Medulla oblongata (tissue), 1 donor: Measurements from ENCODE around the gene MED13.
A peak's percentile ranks its signal among the peaks of the same experiment; 100 is the strongest.
"Not testable (repeated sequence)": the region's sequence is repeated elsewhere in the genome, so short reads cannot be mapped to it uniquely, and the experiment has no call there.

Experiments used
- DNase-seq: peaks from one replicate; pipeline ENCODE4 v3.0.0-alpha.2; 2015; ENCODE audit errors: extremely low spot score

Gene MED13

DNA sequence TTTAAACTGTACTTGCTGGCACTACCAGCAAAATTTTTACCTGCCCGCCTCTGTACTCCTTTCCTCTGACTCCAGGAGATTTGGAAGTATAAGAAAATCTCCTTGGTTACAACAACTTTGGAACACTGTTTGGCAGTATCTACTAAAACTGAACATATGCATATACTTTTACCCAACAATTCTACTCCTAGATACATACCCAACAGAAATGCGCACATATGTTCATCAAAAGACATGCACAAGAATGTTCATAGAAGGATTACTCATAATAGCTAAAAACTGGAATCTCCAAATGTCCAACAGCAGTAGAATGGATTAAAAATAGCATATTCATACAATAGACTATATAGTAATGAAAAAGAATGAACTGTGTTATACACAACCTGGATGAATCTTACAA lies 21.7 kb upstream of the MED13 start:
- DNase-seq, result no peak

DNA sequence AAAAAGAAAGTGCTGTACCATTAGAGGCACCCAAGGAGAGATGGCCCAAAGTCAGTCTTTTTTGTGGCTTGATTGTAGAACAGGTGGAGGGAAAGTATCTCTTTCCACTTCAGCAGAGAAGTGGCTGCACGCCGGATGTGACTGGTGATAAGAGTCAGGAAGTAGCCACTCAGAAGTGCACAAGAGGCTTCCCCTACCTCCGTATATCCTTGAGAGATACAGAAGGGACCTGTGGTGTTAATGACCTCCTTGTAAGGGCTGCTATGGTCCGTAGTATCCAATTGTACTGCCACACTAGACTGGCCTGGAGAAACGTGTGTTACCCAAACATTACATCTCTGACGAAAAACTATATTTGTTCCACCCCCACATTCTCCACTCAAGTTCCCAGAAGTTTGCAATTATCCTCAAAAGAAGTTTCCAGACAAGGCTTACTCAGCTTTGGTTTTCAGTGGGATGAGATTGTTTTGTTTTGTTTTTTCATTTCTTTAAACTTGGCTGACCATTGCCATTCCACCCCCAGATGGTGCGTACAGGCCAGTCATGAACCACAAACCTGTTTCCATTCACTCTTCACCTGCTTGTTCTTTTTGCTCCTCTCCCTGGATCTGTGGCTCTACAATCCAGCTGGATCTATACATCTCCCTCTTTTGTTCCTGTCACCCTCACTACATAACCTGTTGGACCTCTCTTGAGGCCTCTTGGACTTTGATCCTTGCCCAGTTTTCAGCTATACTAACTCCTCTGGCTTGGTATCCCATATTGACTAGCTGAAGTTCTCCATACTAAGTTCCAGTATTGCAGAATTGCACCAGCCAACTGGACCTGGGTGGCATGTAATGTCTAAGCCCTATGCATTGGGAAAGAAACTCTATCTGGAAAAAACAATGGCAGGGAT lies 20.7 kb upstream of the MED13 start:
- no peak for DNase-seq

DNA sequence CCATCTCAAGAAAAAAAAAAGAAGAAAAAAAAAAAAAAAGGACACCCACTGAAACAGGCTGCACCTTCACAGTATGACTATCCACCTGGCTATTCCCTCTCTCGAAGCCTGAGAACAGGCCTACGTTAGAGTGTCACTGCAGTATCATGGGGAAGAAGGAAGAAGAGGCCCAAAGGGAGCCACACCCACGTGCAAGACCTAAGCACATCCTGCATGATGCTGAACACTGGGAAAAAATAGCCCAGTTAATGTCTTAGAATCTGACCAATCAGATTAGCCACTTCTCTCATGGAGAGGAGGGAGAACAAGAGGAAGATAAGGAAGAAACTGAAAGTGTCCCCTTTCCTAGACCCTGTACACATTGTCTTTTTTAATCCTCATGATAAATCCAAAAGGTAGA lies 19.5 kb upstream of the MED13 start:
- DNase-seq, result no peak

DNA sequence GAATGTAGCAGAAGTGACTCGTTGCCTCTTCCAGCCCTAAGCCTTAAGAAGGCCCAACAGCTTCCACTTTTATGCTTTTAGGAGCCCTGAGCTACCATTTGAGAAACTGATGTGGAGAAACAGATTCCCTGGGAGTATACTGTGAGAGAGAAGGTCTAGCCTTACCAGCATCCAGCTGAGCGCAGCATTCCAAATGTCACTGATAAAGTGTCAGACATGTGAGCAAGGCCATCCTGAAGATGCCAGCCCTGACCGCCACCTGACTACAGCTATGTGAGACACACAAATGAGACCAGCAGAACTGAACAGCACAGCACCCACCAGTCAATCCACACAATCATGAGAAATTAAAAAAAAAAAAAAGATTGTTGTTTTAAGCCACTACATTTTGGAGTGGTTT lies 18.6 kb upstream of the MED13 start:
- no peak for DNase-seq

DNA sequence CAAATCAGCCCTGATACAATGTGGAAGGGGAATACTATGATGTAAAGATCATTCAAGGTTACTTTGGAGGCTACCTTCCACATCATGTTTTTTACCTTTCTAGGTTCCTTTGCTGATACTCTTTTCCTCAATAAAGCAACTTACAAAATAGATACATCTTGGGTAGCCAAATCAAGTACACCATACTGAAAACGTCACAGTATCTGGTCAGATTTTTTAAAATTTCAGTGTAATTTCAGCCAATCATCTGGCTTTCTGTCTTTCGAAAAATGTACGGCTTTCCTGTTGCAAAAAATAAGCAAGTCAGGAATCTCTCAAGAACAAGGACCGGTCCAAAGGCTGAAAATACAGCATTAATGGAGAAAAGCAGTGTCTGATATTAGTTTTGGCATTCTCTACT lies 15.6 kb upstream of the MED13 start:
- no peak for DNase-seq

DNA sequence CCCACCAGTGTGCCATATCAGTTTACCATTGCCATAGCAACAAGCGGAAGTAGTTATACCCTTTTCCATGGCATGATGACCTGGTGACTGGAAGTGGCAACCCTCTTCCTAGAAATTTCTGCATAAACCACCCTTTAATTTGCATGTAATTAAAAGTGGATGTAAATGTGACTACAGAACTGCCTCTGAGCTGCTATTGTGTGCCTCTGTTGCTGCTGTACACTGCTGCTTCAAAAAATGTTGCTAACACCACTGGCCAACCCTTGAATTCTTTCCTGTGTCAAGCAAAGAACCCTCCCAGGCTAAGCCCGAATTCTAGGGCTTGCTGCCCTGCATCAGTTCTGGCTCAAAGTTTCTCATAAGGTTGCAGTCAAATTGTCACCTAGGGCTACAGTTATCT lies 12.9 kb upstream of the MED13 start:
- DNase-seq, result no peak

DNA sequence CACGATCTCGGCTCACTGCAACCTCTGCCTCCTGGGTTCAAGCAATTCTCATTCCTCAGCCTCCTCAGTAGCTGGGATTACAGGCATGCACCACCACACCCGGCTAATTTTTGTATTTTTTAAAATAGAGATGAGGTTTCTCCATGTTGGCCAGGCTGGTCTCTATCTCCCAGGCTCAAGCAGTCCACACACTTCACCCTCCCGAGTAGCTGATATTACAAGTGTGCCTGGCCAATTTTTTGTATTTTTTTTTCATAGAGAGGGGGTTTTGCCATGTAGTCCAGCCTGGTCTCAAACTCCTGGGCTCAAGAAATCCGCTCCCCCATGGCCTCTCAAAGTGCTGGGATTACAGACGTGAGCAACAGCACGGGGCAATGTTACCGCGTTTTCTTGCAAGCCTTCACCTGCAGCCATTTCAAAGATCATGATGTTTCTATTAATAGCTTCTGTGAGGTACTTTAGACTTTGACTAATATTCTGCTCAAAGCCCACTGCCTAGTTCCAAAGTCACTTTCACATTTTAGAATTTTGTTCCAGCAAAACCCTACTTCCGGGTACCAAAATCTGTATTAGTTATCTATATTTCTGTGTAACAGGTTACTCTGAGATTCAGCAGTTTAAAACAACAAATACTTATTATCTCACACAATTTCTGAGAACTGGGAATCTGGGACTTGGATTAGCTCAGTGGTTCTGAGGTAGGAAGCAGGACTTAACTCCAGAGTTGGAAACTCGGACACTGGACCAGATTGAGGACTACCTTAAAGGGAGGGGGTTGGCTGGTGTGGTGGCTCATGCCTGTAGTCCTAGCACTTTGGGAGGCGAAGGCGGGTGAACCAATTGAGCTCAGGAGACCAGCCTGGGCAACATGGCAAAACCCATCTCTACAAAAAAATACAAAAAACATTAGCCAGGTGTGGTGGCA lies 12.0 kb upstream of the MED13 start:
- no peak for DNase-seq

DNA sequence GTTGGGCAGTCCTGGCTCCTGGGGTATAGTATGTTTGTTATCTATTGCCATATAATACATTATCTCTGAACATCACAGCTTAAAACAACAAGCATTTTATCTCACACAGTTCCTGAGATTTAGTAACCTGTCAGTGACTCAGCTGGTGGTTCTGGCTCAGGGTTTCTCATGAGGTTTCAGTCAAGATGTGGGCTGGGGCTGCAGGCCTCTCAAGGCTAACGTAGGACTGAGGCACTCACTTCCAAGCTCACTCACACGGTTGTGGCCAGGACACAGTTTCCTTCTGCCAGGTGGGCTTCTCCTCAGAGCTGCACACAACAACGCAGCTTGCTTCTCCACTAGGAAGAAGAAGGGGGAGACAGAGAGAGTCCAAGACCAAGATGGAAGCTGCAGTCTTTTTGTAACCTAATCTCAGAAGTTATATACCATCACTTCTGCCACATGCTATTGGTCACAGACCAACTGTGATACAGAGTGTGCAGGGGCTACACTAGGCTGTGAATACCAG lies 10.3 kb upstream of the MED13 start:
- DNase-seq, result no peak

DNA sequence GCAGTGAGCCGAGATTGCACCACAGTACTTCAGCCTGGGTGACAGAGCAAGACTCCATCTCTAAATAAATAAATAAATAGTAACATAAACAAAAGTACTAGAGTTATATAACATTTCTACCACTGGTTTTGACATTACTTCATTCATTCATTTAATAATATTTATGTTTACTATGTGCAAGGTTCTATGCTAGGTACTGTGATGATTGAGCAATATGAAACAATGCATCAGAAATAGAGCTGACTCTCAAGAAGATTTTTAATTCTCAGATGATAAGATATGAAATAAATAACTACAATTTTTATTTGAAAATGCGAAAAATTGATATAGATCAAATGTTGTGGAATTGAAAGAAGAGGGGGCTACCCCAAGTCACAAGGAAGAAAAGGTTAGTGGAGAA lies 8.9 kb upstream of the MED13 start:
- no peak for DNase-seq

DNA sequence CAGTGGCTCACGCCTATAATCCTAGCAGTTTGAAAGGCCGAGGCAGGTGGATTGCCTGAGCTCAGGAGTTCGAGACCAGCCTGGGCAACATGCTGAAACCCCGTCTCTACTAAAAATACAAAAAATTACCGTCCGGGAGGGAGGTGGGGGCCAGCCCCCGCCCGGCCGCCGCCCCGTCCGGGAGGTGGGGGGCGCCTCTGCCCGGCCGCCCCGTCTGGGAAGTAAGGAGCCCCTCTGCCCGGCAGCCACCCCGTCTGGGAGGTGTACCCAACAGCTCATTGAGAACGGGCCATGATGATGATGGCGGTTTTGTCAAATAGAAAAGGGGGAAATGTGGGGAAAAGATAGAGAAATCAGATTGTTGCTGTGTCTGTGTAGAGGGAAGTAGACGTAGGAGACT lies 7.8 kb upstream of the MED13 start:
- DNase-seq, result not testable (repeated sequence)

DNA sequence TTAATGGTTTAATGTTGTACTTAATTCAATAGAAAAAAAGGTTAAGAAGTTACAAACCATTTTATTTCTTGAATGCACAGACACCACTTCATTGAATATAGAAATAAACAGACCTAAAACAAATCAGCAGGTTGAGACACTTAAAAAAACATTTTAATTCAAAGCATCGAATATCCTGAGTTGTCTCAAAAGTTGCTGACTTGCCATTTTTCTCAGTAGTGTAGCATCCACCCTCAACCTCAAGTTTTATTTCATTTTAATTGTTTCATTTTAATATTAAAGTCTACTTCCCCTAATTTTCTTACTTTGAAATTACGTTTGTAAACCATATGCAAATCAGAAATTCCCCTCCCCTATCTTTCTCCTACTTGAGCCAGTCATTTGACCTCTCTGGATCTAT lies 5.8 kb upstream of the MED13 start:
- DNase-seq, result no peak

DNA sequence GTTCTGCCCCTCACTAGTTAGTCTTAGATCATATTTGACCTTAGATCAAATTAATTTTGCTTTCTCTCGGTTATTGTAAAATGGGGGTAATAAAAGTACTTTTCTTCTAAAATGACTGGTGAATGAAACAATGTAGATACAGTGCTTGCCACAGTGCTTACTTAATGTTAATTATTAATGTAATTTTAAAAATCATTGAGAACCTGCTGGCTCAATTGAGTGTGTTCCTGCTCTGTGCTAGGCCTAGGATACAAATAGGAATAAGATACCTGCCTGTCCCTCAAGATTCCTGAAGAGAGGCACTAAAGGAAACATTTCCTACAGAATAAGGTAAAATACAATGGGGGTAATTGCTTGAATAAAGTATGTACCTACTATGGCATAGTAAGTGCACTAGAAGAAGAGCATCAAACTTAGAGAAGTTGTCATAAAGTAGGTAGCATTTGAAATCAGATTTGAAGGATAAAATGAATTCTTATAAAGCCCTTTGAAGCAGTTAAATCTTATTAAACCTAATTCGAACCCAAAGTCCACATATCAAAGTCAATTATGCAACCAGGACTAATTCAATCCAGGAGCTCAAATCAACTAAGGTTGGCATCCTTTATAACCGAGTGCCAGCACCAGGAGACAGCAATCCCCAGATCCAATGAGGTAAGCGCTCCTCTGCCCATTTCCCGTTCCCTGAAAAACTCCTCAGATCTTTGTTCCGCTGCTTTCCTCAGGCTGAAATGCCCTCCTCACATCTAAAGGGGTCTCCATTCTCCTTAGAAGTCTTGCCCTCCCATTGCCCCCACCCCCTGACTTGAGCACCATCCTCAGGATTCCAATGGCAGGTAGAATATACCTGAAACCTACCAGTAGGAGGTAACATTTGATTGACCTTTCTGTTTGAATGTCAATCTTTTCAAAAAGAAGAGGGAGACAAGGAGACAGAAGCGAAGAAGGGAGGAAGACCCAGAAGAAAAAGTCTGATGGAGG lies 2.4 kb upstream of the MED13 start:
- no peak for DNase-seq

DNA sequence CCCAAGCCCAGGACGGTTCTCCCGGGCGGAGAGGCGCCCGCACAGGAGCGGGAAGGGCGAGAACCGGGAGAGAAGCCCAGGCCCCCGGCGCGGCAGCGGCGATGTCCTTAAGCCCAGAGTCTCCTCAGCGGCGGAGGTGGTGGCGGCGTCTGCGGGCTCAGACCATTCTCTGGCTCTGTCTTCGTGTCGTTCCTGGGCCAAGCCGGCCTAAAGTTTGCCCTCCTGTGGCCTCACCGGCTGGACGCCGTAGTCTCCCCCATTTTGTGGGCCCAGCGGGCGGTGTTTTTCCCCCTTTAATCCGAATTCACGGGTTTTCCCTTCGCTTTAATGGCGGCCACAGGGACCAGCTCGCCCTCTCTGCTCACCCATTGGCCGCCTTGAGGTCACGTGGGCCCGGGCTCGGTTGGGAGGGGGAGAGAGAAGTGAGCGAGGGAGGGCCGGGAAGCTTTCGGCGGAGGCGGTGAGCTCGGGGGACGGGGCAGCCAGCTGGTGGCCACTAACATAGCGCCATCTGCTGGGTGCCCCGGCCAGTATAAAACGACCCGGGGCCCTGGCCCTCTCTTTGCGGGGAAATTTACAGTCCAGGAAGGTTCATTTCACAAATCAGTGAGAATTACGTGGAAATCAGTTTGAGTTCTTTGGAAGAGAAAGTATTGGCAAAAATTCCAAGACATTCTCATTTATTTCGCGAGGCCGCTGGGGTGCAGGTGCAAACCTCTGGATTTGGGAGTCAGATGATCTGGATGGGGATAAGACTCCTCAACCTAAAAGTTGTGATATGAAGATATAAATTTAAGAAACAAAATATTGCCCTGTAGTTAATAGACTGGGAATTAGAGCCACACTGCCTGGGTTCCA lies 762 bp upstream of the MED13 start:
- DNase-seq, result peak; percentile 99

DNA sequence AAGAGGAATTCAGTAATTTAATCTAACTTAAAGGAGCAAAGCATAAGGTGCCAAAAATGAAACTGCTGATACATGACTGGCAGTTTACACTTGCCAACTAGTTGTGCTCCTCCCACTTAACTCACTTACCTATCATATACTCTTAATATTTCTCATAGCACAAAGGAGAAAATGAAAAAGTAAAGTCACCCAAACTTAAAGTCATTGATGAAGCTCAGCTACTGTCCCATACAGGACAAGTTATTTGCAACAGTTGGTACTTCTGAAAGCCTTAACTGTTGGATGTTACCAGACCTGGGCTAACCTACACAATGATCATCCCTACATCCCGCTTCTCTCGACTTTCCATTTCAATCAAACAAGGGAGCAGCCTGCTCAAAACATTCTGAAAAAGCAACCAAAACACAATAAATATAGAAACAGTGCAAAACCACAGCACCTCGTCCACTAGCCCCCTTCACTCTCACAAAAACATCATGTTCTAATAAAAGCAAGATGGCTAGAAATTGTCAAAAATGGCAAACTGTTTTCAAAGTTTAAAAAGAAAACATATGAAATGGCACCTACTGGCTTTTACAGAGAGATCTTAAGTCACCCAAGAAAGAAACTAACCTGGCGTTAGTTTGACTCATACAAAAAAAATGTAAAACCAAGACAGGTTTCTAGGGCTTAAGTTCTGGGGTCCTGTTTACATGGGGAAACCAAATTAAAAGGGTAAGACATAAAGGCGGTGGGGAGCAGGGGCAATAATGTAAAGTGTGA lies 868 bp downstream of the MED13 start:
- DNase-seq, result peak; percentile 27

DNA sequence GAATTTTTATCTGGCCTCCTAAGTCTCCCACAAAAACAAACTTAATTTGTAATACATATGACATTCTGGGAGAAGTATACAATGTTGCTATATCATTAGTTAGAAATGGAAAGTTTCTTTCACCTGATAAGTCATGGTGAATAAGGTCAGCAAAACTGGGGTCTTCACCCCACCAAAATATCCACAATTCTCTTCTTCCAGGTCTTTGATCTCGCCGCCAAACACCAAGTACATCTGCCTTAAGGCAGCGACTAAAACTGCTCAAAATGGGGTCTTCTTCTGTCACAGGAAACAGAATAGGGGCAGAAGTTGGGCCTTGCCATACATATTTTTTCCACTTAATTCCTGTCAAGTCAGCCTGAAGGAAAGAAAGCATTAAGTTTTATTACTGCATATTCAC lies 2.1 kb downstream of the MED13 start:
- peak; percentile 7 for DNase-seq

DNA sequence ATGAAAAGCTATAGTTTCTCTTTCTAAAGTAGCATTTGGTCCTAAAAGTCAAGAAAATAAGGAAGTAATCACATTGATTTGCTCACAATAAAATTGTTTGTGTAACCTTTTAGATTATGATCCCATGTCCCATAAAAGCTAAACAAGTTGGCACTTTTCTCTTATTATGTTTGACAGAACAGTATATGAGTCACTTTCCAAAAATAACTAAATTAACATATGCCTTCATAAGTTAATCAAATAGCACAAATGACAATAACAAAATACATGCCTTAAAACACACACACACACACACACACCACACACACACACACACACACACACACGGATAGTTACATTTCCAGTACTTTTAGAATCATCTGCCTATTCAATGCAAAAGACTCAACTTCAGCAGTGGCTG lies 2.8 kb downstream of the MED13 start:
- no peak for DNase-seq

DNA sequence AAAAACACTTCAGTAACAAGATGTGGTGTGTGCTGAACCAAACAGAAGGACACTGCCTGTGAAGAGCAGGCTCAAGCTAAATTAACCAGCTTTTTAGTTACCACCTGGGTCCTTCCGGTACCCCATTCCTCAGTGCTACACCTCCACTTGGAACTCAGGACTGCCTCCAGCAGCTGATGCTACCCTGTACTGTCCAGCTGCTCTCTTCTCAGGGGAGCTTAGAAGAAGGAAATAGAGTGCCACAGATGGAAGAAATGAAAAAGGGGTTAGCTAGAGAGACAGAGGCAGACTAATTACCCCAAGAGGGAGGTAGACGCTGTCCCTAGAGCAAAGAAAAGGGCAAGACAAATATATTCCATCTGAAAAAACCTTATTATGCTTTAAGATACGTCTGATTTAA lies 5.7 kb downstream of the MED13 start:
- no peak for DNase-seq

DNA sequence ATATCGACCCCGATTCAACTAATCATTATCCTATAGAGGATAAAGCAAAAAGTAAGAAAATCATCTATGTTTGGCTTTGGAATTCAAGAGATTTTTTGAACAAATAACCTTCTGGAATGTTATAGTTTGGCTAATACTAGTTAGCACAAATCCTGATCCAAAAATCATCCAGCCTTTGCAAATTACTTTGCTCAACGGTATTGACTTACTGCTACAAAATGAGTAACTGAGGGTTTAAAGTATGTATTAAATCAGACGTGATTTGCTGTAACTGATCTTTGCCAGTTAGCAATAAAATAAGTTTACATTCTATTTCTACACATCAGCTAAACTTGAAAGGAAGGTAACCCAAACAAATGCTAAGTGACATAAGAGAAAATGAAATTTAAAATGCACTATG lies 6.5 kb downstream of the MED13 start:
- DNase-seq, result no peak

DNA sequence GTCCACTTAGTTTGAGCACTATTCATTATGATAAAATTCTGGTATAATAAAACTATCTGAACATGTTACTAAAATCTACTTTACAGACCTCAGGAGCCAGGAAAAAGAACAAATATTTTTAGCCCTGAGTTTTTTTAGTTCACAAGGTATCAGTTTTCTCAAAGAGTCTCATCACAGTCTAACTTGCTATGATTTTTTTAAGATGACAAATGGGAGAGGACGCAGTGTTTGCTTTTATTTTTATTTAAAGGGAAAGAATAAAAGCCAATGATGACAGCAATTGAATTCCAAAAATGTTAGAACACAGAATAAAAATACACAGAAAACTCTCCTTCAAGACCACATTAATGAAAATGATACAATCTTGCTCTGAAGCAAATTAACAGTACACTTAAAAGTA lies 7.4 kb downstream of the MED13 start:
- no peak for DNase-seq
